PC-9 (cell line): ENCODE measurements around the gene EZH2.

Source experiments
- EZH2 ChIP-seq: fragments of 200-600 bp; sonication (generic); IDR thresholded peaks from 2 replicates; pipeline ENCODE4 v1.8.0; 2017; ENCODE audit warnings: antibody characterized with exemption, low read depth
- TF ChIP-seq, protein P1 (sequence below): fragments of 200-600 bp; sonication (generic); conservative IDR thresholded peaks from 2 replicates; pipeline ENCODE4 v1.6.1; 2017; ENCODE audit warnings: mixed run types, antibody characterized with exemption, mild to moderate bottlenecking, moderate library complexity

DNA sequence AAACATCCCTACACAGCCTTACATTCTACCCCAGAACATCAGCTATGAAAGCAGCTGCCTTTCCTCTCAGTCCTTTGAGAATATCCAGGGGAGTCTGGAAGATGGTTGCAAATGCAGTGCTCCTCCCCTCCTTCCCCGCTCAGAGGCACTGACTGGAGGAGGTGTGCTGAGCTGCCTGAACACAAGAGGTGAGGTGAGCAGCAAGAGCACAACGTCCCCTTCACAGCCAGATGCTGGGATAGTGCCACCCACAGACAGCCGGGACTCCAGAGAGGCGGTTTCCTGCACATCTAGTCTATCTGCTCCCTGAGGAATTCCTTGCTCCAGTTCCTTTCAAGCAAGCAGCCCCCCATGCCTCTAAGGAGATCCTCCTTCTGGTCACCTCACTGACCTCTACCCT lies 74.2 kb downstream of the EZH2 start:
- TF ChIP-seq, protein P1, sequence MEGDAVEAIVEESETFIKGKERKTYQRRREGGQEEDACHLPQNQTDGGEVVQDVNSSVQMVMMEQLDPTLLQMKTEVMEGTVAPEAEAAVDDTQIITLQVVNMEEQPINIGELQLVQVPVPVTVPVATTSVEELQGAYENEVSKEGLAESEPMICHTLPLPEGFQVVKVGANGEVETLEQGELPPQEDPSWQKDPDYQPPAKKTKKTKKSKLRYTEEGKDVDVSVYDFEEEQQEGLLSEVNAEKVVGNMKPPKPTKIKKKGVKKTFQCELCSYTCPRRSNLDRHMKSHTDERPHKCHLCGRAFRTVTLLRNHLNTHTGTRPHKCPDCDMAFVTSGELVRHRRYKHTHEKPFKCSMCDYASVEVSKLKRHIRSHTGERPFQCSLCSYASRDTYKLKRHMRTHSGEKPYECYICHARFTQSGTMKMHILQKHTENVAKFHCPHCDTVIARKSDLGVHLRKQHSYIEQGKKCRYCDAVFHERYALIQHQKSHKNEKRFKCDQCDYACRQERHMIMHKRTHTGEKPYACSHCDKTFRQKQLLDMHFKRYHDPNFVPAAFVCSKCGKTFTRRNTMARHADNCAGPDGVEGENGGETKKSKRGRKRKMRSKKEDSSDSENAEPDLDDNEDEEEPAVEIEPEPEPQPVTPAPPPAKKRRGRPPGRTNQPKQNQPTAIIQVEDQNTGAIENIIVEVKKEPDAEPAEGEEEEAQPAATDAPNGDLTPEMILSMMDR, result no peak
- no peak for TF ChIP-seq EZH2
